CD4-positive, CD25-positive, alpha-beta regulatory T cell (primary cell): ENCODE measurements around the gene MSRB3. TPM values are rescaled to one million over a fixed set of nuclear protein-coding genes. Genes with fewer than 3 reads are reported as not detected.
A peak's percentile ranks its signal among the peaks of the same experiment; 100 is the strongest.
"Not testable (repeated sequence)": the region's sequence is repeated elsewhere in the genome, so short reads cannot be mapped to it uniquely, and the experiment has no call there.

Experiments
- ATAC-seq, 2 donors: fragments of 150-1000 bp; cut with Tn5 transposase; one replicate each; pipeline ENCODE4 v1.10.0; 2021; ENCODE audit warnings: low read depth in 2 of 2, moderate number of reproducible peaks in 2 of 2, moderate library complexity in 1 of 2
- DNase-seq, 3 donors: peaks; one replicate each; pipeline versions ENCODE4 v3.0.0 to v3.0.0-alpha.2; 2012 to 2022; ENCODE audit warnings: mixed read lengths in 1 of 3
- H3K27ac ChIP-seq: one replicate; pipeline ENCODE4 v1.7.0; 2013; ENCODE audit warnings: mild to moderate bottlenecking, low read length; ENCODE audit not compliant: insufficient read depth, poor library complexity, severe bottlenecking
- H3K27me3 ChIP-seq: one replicate; pipeline ENCODE4 v1.7.0; 2013; ENCODE audit warnings: low read length; ENCODE audit not compliant: control insufficient read depth, insufficient read depth
- H3K36me3 ChIP-seq: one replicate; pipeline ENCODE4 v1.7.0; 2013; ENCODE audit warnings: mild to moderate bottlenecking, low read length, moderate library complexity; ENCODE audit not compliant: control insufficient read depth, insufficient read depth
- H3K4me1 ChIP-seq: 2 replicates; pipeline ENCODE4 v1.7.0; 2013; ENCODE audit warnings: mild to moderate bottlenecking, low read length; ENCODE audit not compliant: insufficient read depth, control insufficient read depth, poor library complexity, severe bottlenecking
- H3K4me3 ChIP-seq: one replicate; pipeline ENCODE4 v1.7.0; 2013; ENCODE audit warnings: low read depth, mild to moderate bottlenecking, low read length, moderate library complexity
- H3K9me3 ChIP-seq, 2 experiments: 1 replicate in 1 of 2; 2 replicates in 1 of 2; pipeline ENCODE4 v1.7.0; 2013; ENCODE audit warnings: low read length in 2 of 2, mild to moderate bottlenecking in 1 of 2, moderate library complexity in 1 of 2; ENCODE audit not compliant: control insufficient read depth in 2 of 2
- H3K27ac Mint-ChIP-seq, 3 donors: one replicate each; pipeline ENCODE4 v1.8.0; 2020 to 2022; ENCODE audit warnings: mild to moderate bottlenecking in 3 of 3, mixed read lengths in 3 of 3, moderate library complexity in 2 of 3
- H3K27me3 Mint-ChIP-seq: one replicate; pipeline ENCODE4 v1.8.0; 2022; ENCODE audit warnings: mild to moderate bottlenecking, mixed read lengths
- H3K36me3 Mint-ChIP-seq: one replicate; pipeline ENCODE4 v1.8.0; 2020; ENCODE audit warnings: mixed read lengths
- H3K4me1 Mint-ChIP-seq, 4 donors: one replicate each; pipeline ENCODE4 v1.8.0; 2020 to 2022; ENCODE audit warnings: mixed read lengths in 4 of 4, mild to moderate bottlenecking in 1 of 4
- H3K4me3 Mint-ChIP-seq, 4 donors: one replicate each; pipeline ENCODE4 v1.8.0; 2020 to 2022; ENCODE audit warnings: mild to moderate bottlenecking in 4 of 4, mixed read lengths in 4 of 4, moderate library complexity in 3 of 4
- H3K9me3 Mint-ChIP-seq, 7 donors: one replicate each; pipeline ENCODE4 v1.8.0; 2020 to 2022; ENCODE audit warnings: mixed read lengths in 7 of 7, mild to moderate bottlenecking in 3 of 7, moderate library complexity in 2 of 7
- polyA plus RNA-seq, 4 donors: library from polyadenylated mRNA; unstranded; fragments of 300-500 nt; fragmentation: Illumina TruSeq; gene quantifications; one replicate each; pipeline ENCODE4 v1.2.3, GENCODE V29; 2021
- total RNA-seq: library from RNA; stranded (reverse); gene quantifications from one replicate; pipeline ENCODE4 v1.2.3, GENCODE V29; 2022

MSRB3 gene
- total and polyA plus RNA-seq, 5 donors from 2014 or later, result 1.8 TPM; not detected in 4

- no peaks in the 10 kb centered on the region for H3K4me1 ChIP-seq
- Mint-ChIP-seq H3K27ac (no peak overlapping the region), H3K9me3 (no peaks in the 10 kb centered on the region), H3K4me1 (peaks cover 0 to 2% (median 0%) of the 10 kb centered on the region in 4 donors), H3K4me3 (no peak overlapping the region), H3K36me3 (no peaks in the 10 kb centered on the region), H3K27me3 (peaks cover 12% of the 10 kb centered on the region)
- no peak overlapping the region for H3K4me3 ChIP-seq
- H3K27me3 ChIP-seq, result peaks cover 3% of the 10 kb centered on the region
- ATAC-seq, result no peak
- H3K36me3 ChIP-seq, result no peaks in the 10 kb centered on the region
- no peak for DNase-seq
- H3K9me3 ChIP-seq, result no peaks in the 10 kb centered on the region
- no peak overlapping the region for H3K27ac ChIP-seq
These were observed 28.7 kb downstream of the MSRB3 start for GRCh38 chr12:65307169-65307501.

- H3K4me3 ChIP-seq, result no peak overlapping the region
- DNase-seq, result no peak
- no peak overlapping the region for H3K27ac Mint-ChIP-seq
- H3K4me3 Mint-ChIP-seq, result no peak overlapping the region
- no peaks in the 10 kb centered on the region for H3K4me1 ChIP-seq
- H3K27me3 ChIP-seq, result peaks cover 3% of the 10 kb centered on the region
- H3K36me3 ChIP-seq, result no peaks in the 10 kb centered on the region
- no peaks in the 10 kb centered on the region for H3K9me3 Mint-ChIP-seq
- H3K9me3 ChIP-seq, result no peaks in the 10 kb centered on the region
- no peaks in the 10 kb centered on the region for H3K36me3 Mint-ChIP-seq
- peaks cover 12% of the 10 kb centered on the region for H3K27me3 Mint-ChIP-seq
- no peak for ATAC-seq
- H3K4me1 Mint-ChIP-seq, result peaks cover 0 to 2% (median 0%) of the 10 kb centered on the region in 4 donors
- H3K27ac ChIP-seq, result no peak overlapping the region
These were observed 29.5 kb downstream of the MSRB3 start for GRCh38 chr12:65308006-65308405.

GRCh38 chr12:65308601-65309071 is 30.2 kb downstream of the MSRB3 start:
- no peak overlapping the region for H3K27ac ChIP-seq
- H3K9me3 Mint-ChIP-seq, result no peaks in the 10 kb centered on the region
- peak overlapping the region in 1 of 3 donors; percentile 54 for H3K27ac Mint-ChIP-seq

GRCh38 chr12:65311260-65311659 is 32.8 kb downstream of the MSRB3 start:
- no peaks in the 10 kb centered on the region for H3K9me3 ChIP-seq
- H3K27me3 ChIP-seq, result peaks cover 6% of the 10 kb centered on the region
- Mint-ChIP-seq H3K27me3 (peaks cover 12% of the 10 kb centered on the region), H3K27ac (no peak overlapping the region), H3K9me3 (no peaks in the 10 kb centered on the region), H3K36me3 (no peaks in the 10 kb centered on the region), H3K4me3 (no peak overlapping the region), H3K4me1 (peaks cover 0 to 2% (median 0%) of the 10 kb centered on the region in 4 donors)
- DNase-seq, result no peak
- H3K36me3 ChIP-seq, result no peaks in the 10 kb centered on the region
- H3K27ac ChIP-seq, result no peak overlapping the region
- no peak overlapping the region for H3K4me3 ChIP-seq
- no peaks in the 10 kb centered on the region for H3K4me1 ChIP-seq
- no peak for ATAC-seq

More at GRCh38 chr12:65308601-65309071, 30.2 kb downstream of the MSRB3 start:
- H3K4me1 ChIP-seq, result no peaks in the 10 kb centered on the region
- Mint-ChIP-seq H3K27me3 (peaks cover 12% of the 10 kb centered on the region), H3K4me1 (peaks cover 0 to 2% (median 0%) of the 10 kb centered on the region in 4 donors), H3K4me3 (no peak overlapping the region), H3K36me3 (no peaks in the 10 kb centered on the region)
- H3K4me3 ChIP-seq, result no peak overlapping the region
- peaks cover 3% of the 10 kb centered on the region for H3K27me3 ChIP-seq
- DNase-seq (no peak), ATAC-seq (no peak)
- no peaks in the 10 kb centered on the region for H3K36me3 ChIP-seq
- no peaks in the 10 kb centered on the region for H3K9me3 ChIP-seq

GRCh38 chr12:65313719-65314317 is 35.3 kb downstream of the MSRB3 start:
- Histone ChIP-seq H3K9me3 (no peaks in the 10 kb centered on the region), H3K4me1 (no peaks in the 10 kb centered on the region), H3K27me3 (peaks cover 6% of the 10 kb centered on the region), H3K36me3 (no peaks in the 10 kb centered on the region), H3K4me3 (no peak overlapping the region), H3K27ac (no peak overlapping the region)
- Mint-ChIP-seq H3K4me1 (no peaks in the 10 kb centered on the region), H3K36me3 (no peaks in the 10 kb centered on the region), H3K27ac (no peak overlapping the region), H3K27me3 (peaks cover 9% of the 10 kb centered on the region), H3K4me3 (no peak overlapping the region), H3K9me3 (peaks cover 0 to 1% (median 0%) of the 10 kb centered on the region in 7 donors)
- no peak for ATAC-seq
- DNase-seq, result no peak

- not testable (repeated sequence) for H3K27me3 ChIP-seq, ATAC-seq, H3K4me3 ChIP-seq, H3K27ac Mint-ChIP-seq, H3K4me1 Mint-ChIP-seq, H3K4me3 Mint-ChIP-seq, H3K9me3 Mint-ChIP-seq, H3K27ac ChIP-seq, H3K4me1 ChIP-seq, DNase-seq, H3K36me3 Mint-ChIP-seq, H3K9me3 ChIP-seq, H3K36me3 ChIP-seq, H3K27me3 Mint-ChIP-seq
These were observed 36.8 kb downstream of the MSRB3 start for GRCh38 chr12:65315238-65315637.

- Histone ChIP-seq H3K9me3 (no peaks in the 10 kb centered on the region), H3K27me3 (peaks cover 6% of the 10 kb centered on the region), H3K27ac (no peak overlapping the region), H3K4me1 (no peaks in the 10 kb centered on the region), H3K36me3 (no peaks in the 10 kb centered on the region), H3K4me3 (no peak overlapping the region)
- Mint-ChIP-seq H3K9me3 (peaks cover 0 to 2% (median 0%) of the 10 kb centered on the region in 7 donors), H3K36me3 (no peaks in the 10 kb centered on the region), H3K4me3 (no peak overlapping the region), H3K4me1 (no peaks in the 10 kb centered on the region), H3K27ac (no peak overlapping the region), H3K27me3 (peaks cover 18% of the 10 kb centered on the region)
- ATAC-seq (no peak), DNase-seq (no peak)
These were observed 39.8 kb downstream of the MSRB3 start for GRCh38 chr12:65318186-65318685.

- no peak overlapping the region for H3K4me3 Mint-ChIP-seq
- H3K9me3 ChIP-seq, result no peaks in the 10 kb centered on the region
- H3K36me3 Mint-ChIP-seq, result no peaks in the 10 kb centered on the region
- H3K27me3 Mint-ChIP-seq, result peaks cover 27% of the 10 kb centered on the region
- no peak overlapping the region for H3K27ac Mint-ChIP-seq
- ATAC-seq, result no peak
- no peak overlapping the region for H3K27ac ChIP-seq
- peaks cover 0 to 2% (median 0%) of the 10 kb centered on the region in 7 donors for H3K9me3 Mint-ChIP-seq
- no peaks in the 10 kb centered on the region for H3K4me1 ChIP-seq
- DNase-seq, result no peak
- no peaks in the 10 kb centered on the region for H3K36me3 ChIP-seq
- H3K27me3 ChIP-seq, result peaks cover 4% of the 10 kb centered on the region
- H3K4me3 ChIP-seq, result no peak overlapping the region
- H3K4me1 Mint-ChIP-seq, result no peaks in the 10 kb centered on the region
These were observed 41.3 kb downstream of the MSRB3 start for GRCh38 chr12:65319688-65320200.
